HCEC 1CT (cell line): ENCODE measurements around the gene ABCA8.
A peak's percentile ranks its signal among the peaks of the same experiment; 100 is the strongest.

Experiments
- DNase-seq: peaks from one replicate; pipeline ENCODE4 v3.0.0-alpha.2; 2017

ABCA8 gene

DNA sequence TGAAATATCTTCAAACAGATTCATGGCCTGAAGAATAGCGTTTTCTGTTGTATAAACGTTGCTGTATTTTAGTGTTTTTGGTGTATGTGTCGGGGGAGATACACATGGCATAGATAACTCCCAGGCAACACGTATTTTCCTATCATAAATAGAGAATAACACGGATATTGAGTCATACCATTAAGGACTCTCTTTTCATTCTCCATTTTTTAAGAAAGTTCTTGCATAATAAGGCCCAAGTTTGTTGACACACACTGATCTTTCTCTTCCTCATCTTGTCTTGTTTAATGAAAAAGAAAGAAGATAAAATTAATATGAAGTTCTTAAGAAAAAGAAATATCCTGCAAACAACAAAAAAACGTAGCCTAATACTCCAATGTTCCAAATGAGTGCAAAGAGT is 13.4 kb downstream of the ABCA8 start:
- DNase-seq: no peak

DNA sequence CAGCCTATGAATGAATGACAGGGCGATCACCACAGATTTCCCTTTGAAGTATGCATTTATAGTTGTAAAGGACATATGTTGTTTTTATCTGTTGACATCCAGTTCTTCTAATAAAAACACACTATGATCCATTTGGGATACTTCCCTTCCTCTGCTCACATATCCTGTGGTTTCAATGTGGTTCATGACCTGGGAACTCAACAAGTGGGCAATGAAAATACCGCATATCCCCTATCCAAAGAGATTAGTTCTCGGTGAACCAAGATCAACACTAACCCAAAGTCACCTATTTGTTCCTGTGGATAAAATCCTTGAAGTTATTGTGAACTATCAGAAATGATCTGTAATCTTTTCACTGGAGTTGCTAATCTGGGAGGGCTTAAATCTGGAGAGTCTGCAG is 16.0 kb downstream of the ABCA8 start:
- DNase-seq: no peak

- no peak for DNase-seq
Observed at GRCh38 chr17:68937890-68938514, 17.2 kb downstream of the ABCA8 start.

DNA sequence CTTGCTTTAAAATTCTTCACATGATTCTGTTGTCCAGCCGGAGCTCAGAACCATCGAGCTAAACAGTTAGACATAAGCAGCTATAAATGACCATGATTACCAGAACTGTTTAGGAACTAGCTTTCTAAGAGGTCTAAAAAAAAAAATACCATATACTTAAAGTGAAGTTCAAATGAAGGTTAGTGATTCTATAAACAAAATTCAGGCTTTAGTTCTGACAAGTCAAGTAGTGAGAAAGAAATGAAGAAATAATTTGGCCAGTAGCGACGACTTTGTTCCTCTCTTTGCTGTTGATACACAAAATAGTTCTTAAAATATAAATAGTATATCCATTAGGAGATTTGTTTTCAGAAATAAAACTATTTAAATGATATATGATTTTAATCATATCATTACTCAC is 27.7 kb downstream of the ABCA8 start:
- no peak for DNase-seq

DNA sequence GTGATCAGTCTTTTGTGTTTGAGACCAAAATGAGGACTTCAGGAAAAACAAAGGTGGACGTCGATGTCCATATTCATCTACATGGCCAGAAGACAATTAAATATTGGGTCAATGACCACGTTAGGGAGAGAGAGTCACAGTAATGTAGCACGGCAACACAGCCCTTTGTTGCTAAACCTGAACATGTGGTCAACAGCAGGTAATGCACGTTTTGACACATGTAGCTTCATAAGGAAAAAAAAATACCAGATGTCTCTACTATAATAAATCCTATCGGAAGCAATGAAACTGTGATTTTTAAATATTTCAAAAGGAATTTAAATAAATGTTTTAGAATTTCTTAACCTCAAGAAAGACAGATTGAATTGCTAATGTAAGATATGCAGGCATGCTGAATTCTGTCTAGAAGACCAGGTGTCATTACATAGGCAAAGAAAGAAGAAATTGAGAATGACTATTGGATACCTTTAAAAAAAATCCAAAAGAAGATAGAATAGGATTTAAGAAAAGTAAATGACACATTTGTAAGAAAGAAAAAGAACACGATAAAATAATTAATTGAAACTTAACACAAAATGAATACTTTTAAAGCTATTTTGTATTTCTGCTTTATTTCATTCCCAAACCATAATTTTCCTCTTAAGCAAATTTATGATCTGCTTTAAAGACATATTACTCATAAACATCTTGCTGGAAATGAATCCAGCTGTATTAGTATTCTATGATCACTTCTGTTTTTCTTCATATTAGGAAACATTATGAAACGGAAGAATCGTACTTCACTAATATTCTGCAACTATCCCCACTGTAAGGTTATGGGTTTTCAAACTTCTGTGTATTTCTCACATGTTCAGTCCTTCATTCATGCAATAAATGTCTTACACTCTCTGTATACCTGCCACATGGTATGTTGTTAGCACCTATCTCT is 30.1 kb downstream of the ABCA8 start:
- no peak for DNase-seq

- no peak for DNase-seq
Observed at GRCh38 chr17:68910789-68911431, 44.3 kb downstream of the ABCA8 start.

DNA sequence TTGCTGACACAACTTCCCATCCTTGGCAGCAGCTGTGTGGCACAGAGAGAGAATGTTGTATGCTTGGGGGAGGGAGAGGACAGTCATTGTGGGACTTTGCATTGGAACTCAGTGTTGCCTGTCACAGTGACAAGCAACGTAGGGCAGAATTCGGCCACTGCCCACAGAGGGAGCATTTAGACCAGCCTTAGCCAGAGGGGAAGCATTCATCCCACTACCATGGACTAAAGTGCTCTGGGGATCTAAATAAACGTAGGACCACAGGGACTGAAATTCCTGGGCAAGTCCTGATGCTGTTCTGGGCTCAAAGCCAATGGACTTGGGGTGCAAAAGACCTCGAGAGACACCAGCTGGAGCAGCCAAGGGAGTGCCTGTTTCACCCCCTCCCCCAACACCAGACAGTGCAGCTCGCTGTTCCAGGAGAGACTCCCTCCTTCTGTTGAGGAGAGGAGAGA is 44.9 kb downstream of the ABCA8 start:
- peak; percentile 62 for DNase-seq

GRCh38 chr17:68909066-68909465 is 46.1 kb downstream of the ABCA8 start:
- peak; percentile 86 for DNase-seq

DNA sequence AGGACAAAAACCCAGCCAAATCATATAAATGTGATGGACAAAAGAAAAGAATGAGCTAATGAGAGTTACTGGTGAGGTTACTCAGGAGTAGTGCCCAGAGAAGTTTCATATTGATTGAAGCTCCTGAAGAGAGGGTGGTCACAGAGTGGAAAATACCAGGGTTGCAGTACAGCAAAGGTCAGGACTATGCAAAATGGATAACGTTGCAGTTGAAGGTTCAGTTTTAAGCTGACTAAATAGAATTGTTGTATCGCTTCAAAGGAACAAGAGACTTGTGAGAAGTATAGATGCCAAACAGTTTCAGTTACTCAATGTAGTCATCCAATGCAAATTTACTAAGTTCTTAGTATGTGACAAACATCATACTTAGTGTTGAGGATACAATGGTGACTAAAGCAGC is 47.1 kb downstream of the ABCA8 start:
- DNase-seq: no peak

GRCh38 chr17:68906638-68907037 is 48.6 kb downstream of the ABCA8 start:
- DNase-seq: peak; percentile 17

- no peak for DNase-seq
Observed at GRCh38 chr17:68903286-68903685, 51.9 kb downstream of the ABCA8 start.

DNA sequence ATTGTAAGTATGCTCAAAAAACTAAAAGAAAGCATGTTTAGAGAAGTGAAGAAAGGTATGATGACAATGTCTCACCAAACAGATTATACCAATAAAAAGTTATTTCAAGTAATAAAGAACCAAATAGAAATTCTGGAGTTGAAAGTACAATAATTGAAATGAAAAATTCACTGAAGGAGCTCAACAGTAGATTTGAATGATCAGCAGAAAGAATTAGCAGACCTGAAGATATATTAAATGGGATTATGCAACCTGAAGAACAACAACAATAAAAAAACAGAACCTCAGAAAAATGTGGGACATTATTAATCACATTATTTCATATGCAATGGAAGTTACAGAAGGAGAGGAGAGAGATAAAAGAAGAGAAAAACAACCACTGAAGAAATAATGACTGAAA is 57.6 kb downstream of the ABCA8 start:
- no peak for DNase-seq

- no peak for DNase-seq
Observed at GRCh38 chr17:68892658-68893057, 62.5 kb downstream of the ABCA8 start.

DNA sequence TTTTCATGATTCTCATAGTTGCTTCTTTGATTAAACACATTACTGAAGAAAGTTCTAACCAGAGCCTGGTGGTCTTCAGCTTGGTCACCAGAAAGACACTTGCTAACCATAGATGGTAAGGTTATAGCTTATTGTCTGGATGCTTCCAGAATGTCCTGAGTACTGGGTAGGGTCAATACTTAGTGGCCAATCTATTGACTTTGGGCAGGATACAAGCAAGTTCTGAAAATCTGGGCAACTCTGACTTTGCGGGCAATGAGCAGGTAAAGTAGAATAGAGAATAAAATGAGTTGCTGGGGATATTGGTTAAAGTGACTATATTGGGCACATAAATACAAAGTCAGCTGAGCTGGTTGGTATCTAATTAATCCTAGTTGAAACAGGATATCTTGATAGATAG is 63.0 kb downstream of the ABCA8 start:
- no peak for DNase-seq

- DNase-seq: no peak
Observed at GRCh38 chr17:68886401-68886800, 68.8 kb downstream of the ABCA8 start.

GRCh38 chr17:68884888-68885287 is 70.3 kb downstream of the ABCA8 start:
- no peak for DNase-seq

GRCh38 chr17:68878226-68878885 is 76.8 kb downstream of the ABCA8 start:
- DNase-seq: no peak

DNA sequence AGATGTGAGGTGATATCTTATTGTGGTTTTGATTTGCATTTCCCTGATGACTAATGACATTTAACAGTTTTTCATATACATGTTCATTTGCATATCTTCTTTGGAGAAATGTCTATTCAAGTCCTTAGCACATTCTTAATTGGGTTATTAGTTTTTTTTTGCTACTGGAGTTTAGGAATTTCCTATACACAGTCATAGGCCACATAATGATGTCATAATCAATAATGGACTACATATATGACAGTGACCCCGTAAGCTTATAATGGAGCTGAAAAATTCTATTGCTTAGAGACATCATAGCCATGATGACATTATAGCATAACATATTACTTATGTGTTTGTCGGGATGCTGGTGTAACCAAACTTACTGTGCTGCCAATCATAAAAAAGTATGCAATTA is 83.7 kb downstream of the ABCA8 start:
- no peak for DNase-seq

DNA sequence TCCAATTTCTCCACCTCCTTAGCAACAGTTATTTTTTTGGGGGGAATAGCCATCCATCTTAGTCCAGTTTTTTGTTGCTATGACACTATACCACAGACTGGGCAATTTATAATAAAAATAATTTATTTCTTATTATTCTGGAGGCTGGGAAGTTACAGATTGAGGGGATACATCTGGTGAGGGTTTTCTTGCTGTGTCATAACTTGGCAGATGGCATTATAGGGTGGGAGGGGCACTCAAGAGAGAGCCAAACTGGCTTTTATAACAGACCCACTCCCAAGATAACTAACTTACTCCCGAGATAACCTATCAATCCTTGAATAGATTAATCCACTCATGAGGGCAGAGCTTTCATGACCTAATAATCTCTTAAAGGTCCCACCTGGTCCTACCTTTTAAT is 84.2 kb downstream of the ABCA8 start:
- no peak for DNase-seq

GRCh38 chr17:68870161-68870826 is 84.9 kb downstream of the ABCA8 start:
- no peak for DNase-seq

GRCh38 chr17:68868708-68869107 is 86.5 kb downstream of the ABCA8 start:
- no peak for DNase-seq

GRCh38 chr17:68867759-68868516 is 87.3 kb downstream of the ABCA8 start:
- DNase-seq: no peak
